ENCODE data around the gene TMEM88. TPM values are rescaled to one million over a fixed set of nuclear protein-coding genes. Genes with fewer than 3 reads are reported as not detected.

TMEM88 gene
- total and polyA plus RNA-seq, 2 experiments from 2014 or later = 73.3 to 241 TPM

GRCh38 chr17:7852262-7852670, 2.6 kb upstream of the TMEM88 start:
- Histone ChIP-seq H3K27ac (no peak overlapping the region), H3K4me2 (no peak overlapping the region), H4K20me1 (ENCODE audit: insufficient read depth, poor library complexity, severe bottlenecking) (peaks cover 53% of the 10 kb centered on the region), H3K36me3 (replicated peaks; ENCODE audit: insufficient read depth, low read depth) (no peaks in the 10 kb centered on the region), H3K27me3 (no peaks in the 10 kb centered on the region), H3K4me3 (no peak overlapping the region), H3K9me2 (replicated peaks; ENCODE audit: insufficient read depth) (no peaks in the 10 kb centered on the region), H3K9me3 (ENCODE audit: low read depth) (no peaks in the 10 kb centered on the region), H2AFZ (no peak overlapping the region), H3K4me1 (ENCODE audit: insufficient read depth) (peaks cover 24% of the 10 kb centered on the region), H3K79me2 (peaks cover 36% of the 10 kb centered on the region)
- 94% methylated on average over 19 of the region's 20 CpGs for WGBS (ENCODE audit: low lambda C conversion rate, missing lambda C conversion rate)
- no peak for TF ChIP-seq CTCF (IDR thresholded peaks at IDR 0.05; ENCODE audit: poor library complexity)
- TF ChIP-seq EZH2phosphoT487 (IDR thresholded peaks at IDR 0.05; ENCODE audit: low read depth, severe bottlenecking, unreplicated experiment) = no peak
- DNase-seq (ENCODE audit: low spot score) = peak; percentile 9

GRCh38 chr17:7852919-7853690, 1.8 kb upstream of the TMEM88 start:
- Histone ChIP-seq H4K20me1 (ENCODE audit: insufficient read depth, poor library complexity, severe bottlenecking) (peaks cover 49% of the 10 kb centered on the region), H3K27me3 (no peaks in the 10 kb centered on the region), H2AFZ (no peak overlapping the region), H3K4me2 (no peak overlapping the region), H3K79me2 (peaks cover 35% of the 10 kb centered on the region), H3K27ac (no peak overlapping the region), H3K4me1 (ENCODE audit: insufficient read depth) (peaks cover 26% of the 10 kb centered on the region), H3K36me3 (replicated peaks; ENCODE audit: insufficient read depth, low read depth) (no peaks in the 10 kb centered on the region), H3K4me3 (no peak overlapping the region), H3K9me3 (ENCODE audit: low read depth) (no peaks in the 10 kb centered on the region), H3K9me2 (replicated peaks; ENCODE audit: insufficient read depth) (no peaks in the 10 kb centered on the region)
- TF ChIP-seq CTCF (IDR thresholded peaks at IDR 0.05; ENCODE audit: poor library complexity) = no peak
- no peak for TF ChIP-seq EZH2phosphoT487 (IDR thresholded peaks at IDR 0.05; ENCODE audit: low read depth, severe bottlenecking, unreplicated experiment)
- no peak for TF ChIP-seq EZH2 (IDR thresholded peaks at IDR 0.05; ENCODE audit: borderline replicate concordance)
- 89% methylated on average over 34 of the region's 51 CpGs for WGBS (ENCODE audit: low lambda C conversion rate, missing lambda C conversion rate)
- peak; percentile 14 for DNase-seq (ENCODE audit: low spot score)

- 86% methylated on average over 20 of the region's 21 CpGs for WGBS (ENCODE audit: low lambda C conversion rate, missing lambda C conversion rate)
- peaks cover 43% of the 10 kb centered on the region for H4K20me1 ChIP-seq (ENCODE audit: insufficient read depth, poor library complexity, severe bottlenecking)
- peaks cover 39% of the 10 kb centered on the region for H3K79me2 ChIP-seq
- no peaks in the 10 kb centered on the region for H3K9me3 ChIP-seq (ENCODE audit: low read depth)
- H3K27ac ChIP-seq = no peak overlapping the region
- H3K4me2 ChIP-seq = no peak overlapping the region
- DNase-seq (ENCODE audit: low spot score) = peak; percentile 15
- peaks cover 32% of the 10 kb centered on the region for H3K4me1 ChIP-seq (ENCODE audit: insufficient read depth)
- H2AFZ ChIP-seq = no peak overlapping the region
- H3K36me3 ChIP-seq (replicated peaks; ENCODE audit: insufficient read depth, low read depth) = no peaks in the 10 kb centered on the region
- H3K4me3 ChIP-seq = no peak overlapping the region
- no peaks in the 10 kb centered on the region for H3K9me2 ChIP-seq (replicated peaks; ENCODE audit: insufficient read depth)
- H3K27me3 ChIP-seq = no peaks in the 10 kb centered on the region
- TF ChIP-seq EZH2phosphoT487 (IDR thresholded peaks at IDR 0.05; ENCODE audit: low read depth, severe bottlenecking, unreplicated experiment) (no peak), CTCF (IDR thresholded peaks at IDR 0.05; ENCODE audit: poor library complexity) (no peak), EZH2 (IDR thresholded peaks at IDR 0.05; ENCODE audit: borderline replicate concordance) (no peak)
Observed at GRCh38 chr17:7853691-7854038, 1.2 kb upstream of the TMEM88 start.

All from hepatocyte (in vitro differentiated cells).